ENCODE measurements around the gene SMC2.

Gene SMC2

GRCh38 chr9:104107799-104108198 lies 13.7 kb downstream of the SMC2 start:
- no peak for DNase-seq

GRCh38 chr9:104108315-104108714 lies 14.2 kb downstream of the SMC2 start:
- DNase-seq: no peak

- no peak for DNase-seq
Measured at GRCh38 chr9:104110509-104110908, 16.4 kb downstream of the SMC2 start.

GRCh38 chr9:104118916-104119315 lies 24.8 kb downstream of the SMC2 start:
- DNase-seq: no peak

GRCh38 chr9:104121022-104121421 lies 26.9 kb downstream of the SMC2 start:
- DNase-seq: no peak

- no peak for DNase-seq
Measured at GRCh38 chr9:104138243-104138868, 44.2 kb downstream of the SMC2 start.

- no peak for DNase-seq
Measured at GRCh38 chr9:104142799-104143549, 48.9 kb downstream of the SMC2 start.

- no peak for DNase-seq
Measured at GRCh38 chr9:104143550-104143910, 49.4 kb downstream of the SMC2 start.

- no peak for DNase-seq
Measured at GRCh38 chr9:104144336-104144735, 50.2 kb downstream of the SMC2 start.

GRCh38 chr9:104173067-104173466 lies 79.0 kb downstream of the SMC2 start:
- DNase-seq: no peak

- DNase-seq: no peak
Measured at GRCh38 chr9:104177003-104177611, 83.0 kb downstream of the SMC2 start.

- no peak for DNase-seq
Measured at GRCh38 chr9:104177676-104178075, 83.6 kb downstream of the SMC2 start.

Measured in activated gamma-delta T cell (primary cell).